SJSA1 (cell line): ENCODE data around the gene IFNL1. TPM values are rescaled to one million over a fixed set of nuclear protein-coding genes. Genes with fewer than 3 reads are reported as not detected.
"Not testable (repeated sequence)": the region's sequence is repeated elsewhere in the genome, so short reads cannot be mapped to it uniquely, and the experiment has no call there.

Experiments used
- DNase-seq, 2 experiments: peaks; one replicate each; pipeline ENCODE4 v3.0.0-alpha.2; 2015 to 2020; ENCODE audit warnings: low spot score in 2 of 2, low read depth in 1 of 2
- H3K27ac ChIP-seq: fragments of 250-450 bp; sonication (Bioruptor Pico); 2 replicates; pipeline ENCODE4 v1.5.1; 2020; ENCODE audit warnings: mild to moderate bottlenecking, moderate library complexity
- H3K27me3 ChIP-seq: fragments of 250-450 bp; sonication (Bioruptor Pico); replicated peaks from 2 replicates; pipeline ENCODE4 v1.5.1; 2020; ENCODE audit warnings: mild to moderate bottlenecking, moderate library complexity
- H3K36me3 ChIP-seq: fragments of 250-450 bp; sonication (Bioruptor Pico); 2 replicates; pipeline ENCODE4 v1.5.1; 2020; ENCODE audit warnings: mild to moderate bottlenecking
- H3K4me1 ChIP-seq: fragments of 250-450 bp; sonication (Bioruptor Pico); replicated peaks from 2 replicates; pipeline ENCODE4 v1.6.1; 2021; ENCODE audit warnings: mild to moderate bottlenecking
- H3K4me3 ChIP-seq: fragments of 250-450 bp; sonication (Bioruptor Pico); 2 replicates; pipeline ENCODE4 v1.5.1; 2020; ENCODE audit warnings: mild to moderate bottlenecking
- H3K9me3 ChIP-seq: fragments of 250-450 bp; sonication (Bioruptor Pico); replicated peaks from 2 replicates; pipeline ENCODE4 v1.5.1; 2020; ENCODE audit warnings: mild to moderate bottlenecking
- total RNA-seq: library from RNA; depleted of rRNA; stranded (reverse); fragments of >200 nt; shearing (Covaris generic); gene quantifications from 2 replicates; pipeline ENCODE4 v1.2.3, GENCODE V29; 2014

IFNL1 gene
- total RNA-seq, 1 experiment from 2014 or later, result not detected

DNA sequence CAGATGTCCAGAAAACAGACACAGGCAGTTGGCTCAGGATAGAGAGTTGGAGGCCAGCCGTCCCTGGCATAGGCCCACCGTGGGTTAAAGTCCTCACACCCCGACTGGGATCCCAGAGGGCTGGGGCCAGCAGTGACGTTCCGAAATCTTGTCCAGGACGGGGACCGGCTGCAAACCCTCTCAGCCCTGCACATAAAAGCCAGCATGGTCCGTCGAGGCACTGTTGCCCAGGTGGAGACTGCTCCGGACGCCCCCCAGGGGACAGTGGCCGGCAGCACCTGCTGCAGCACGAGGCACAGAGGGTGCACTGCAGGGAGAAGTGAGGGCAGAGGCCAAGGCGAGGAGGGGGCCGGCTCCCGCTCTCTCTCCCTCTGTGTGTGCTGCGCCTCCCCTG, 32.3 kb upstream of the IFNL1 start:
- Histone ChIP-seq H3K27ac (no peak overlapping the region), H3K4me1 (no peaks in the 10 kb centered on the region), H3K9me3 (no peaks in the 10 kb centered on the region), H3K4me3 (no peak overlapping the region), H3K27me3 (peaks cover 56% of the 10 kb centered on the region), H3K36me3 (no peaks in the 10 kb centered on the region)
- DNase-seq, result no peak

GRCh38 chr19:39264306-39265290, 31.6 kb upstream of the IFNL1 start:
- DNase-seq, result no peak
- H3K4me3 ChIP-seq, result no peak overlapping the region
- H3K9me3 ChIP-seq, result no peaks in the 10 kb centered on the region
- peaks cover 51% of the 10 kb centered on the region for H3K27me3 ChIP-seq
- H3K27ac ChIP-seq, result no peak overlapping the region
- no peaks in the 10 kb centered on the region for H3K4me1 ChIP-seq
- H3K36me3 ChIP-seq, result no peaks in the 10 kb centered on the region

DNA sequence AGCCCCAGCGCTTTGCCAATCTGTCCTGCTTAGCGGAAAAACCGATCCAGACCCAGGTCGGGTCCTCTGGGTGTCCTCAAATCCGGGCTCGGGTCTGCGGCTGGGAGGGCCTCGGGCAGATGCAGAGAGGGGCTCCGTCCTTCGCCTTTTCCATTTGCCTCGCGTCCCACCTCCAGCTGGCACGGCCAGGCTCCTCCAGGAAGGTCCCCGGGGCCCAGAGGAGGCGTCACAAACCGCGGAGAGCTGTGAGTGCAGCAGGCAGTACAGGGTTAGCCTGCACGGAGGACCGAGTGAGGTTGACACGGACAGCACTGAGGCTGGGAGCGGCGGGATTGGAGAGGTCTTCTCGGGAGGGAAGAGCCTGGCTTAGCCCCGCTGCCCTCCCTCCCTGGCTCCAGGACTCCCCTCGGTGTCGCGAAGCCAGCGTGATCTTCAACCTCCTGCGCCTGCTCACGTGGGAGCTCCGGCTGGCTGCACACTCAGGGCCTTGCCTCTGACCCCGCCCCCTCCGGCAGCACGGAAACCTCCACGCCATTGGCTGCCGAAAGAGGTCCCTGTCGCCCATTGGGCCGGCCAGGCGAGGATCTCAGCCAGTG, 30.8 kb upstream of the IFNL1 start:
- DNase-seq, result no peak
- Histone ChIP-seq H3K4me3 (no peak overlapping the region), H3K27me3 (peaks cover 44% of the 10 kb centered on the region), H3K27ac (no peak overlapping the region), H3K4me1 (peaks cover 6% of the 10 kb centered on the region), H3K36me3 (no peaks in the 10 kb centered on the region), H3K9me3 (no peaks in the 10 kb centered on the region)

GRCh38 chr19:39268085-39268484, 28.1 kb upstream of the IFNL1 start, which contains the start of gene IFNL2:
IFNL2 (plus strand) TSS chr19:39268396; CDS start chr19:39268569, 173 bp downstream.
- not testable (repeated sequence) for DNase-seq, H3K36me3 ChIP-seq, H3K9me3 ChIP-seq

GRCh38 chr19:39268531-39269223, 27.5 kb upstream of the IFNL1 start:
- H3K9me3 ChIP-seq, H3K4me3 ChIP-seq, H3K4me1 ChIP-seq, H3K36me3 ChIP-seq, H3K27ac ChIP-seq, DNase-seq: not testable (repeated sequence)
- peaks cover 33% of the 10 kb centered on the region for H3K27me3 ChIP-seq

More at GRCh38 chr19:39268085-39268484, 28.1 kb upstream of the IFNL1 start, which contains the start of gene IFNL2:
- H3K27me3 ChIP-seq, result peaks cover 33% of the 10 kb centered on the region
- not testable (repeated sequence) for H3K27ac ChIP-seq, H3K4me1 ChIP-seq, H3K4me3 ChIP-seq

GRCh38 chr19:39269369-39269768, 26.8 kb upstream of the IFNL1 start:
- H3K36me3 ChIP-seq, H3K4me3 ChIP-seq, DNase-seq, H3K27ac ChIP-seq, H3K4me1 ChIP-seq, H3K9me3 ChIP-seq: not testable (repeated sequence)
- H3K27me3 ChIP-seq, result peaks cover 31% of the 10 kb centered on the region

DNA sequence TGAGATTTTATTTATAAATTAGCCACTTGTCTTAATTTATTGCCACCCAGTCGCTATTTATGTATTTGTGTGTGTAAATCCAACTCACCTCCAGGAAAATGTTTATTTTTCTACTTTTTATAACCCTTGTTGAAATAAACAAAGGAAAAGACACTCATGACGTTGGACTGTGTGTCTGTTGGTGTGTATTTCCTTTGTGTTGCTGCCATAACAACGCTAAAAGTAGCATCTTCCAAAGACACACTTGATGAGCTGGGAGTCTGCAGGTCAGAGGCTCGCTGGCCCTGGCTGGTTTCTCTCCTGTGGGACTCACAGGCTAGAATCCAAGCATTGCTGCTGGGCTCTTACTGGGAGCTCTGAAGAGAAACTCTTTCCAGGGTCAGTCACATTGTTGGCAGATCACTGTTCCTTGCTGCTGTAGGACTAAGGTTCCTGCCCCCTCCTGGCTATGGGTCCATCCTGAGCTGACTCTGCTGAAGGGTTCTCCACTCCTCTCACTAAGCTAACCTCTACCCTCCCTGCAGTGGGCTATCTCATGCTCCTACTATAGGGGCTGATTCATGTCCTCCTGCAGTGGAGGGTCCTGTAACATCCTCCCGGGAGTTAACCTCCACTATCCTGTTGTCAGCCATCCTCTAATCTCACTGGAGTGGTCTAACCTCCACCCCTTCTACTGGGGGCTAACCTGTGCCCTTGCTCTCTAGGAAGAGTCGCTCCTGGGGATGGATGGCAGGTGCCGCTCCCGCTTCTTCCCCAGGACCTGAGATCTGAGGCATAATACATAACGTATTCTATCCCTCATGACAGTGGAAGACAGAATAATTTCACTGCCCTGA, 26.0 kb upstream of the IFNL1 start:
- Histone ChIP-seq H3K36me3 (no peaks in the 10 kb centered on the region), H3K4me3 (no peak overlapping the region), H3K9me3 (no peaks in the 10 kb centered on the region), H3K27me3 (peaks cover 31% of the 10 kb centered on the region), H3K27ac (no peak overlapping the region), H3K4me1 (peaks cover 7% of the 10 kb centered on the region)
- peak in 1 of 2 experiments; percentile 48 for DNase-seq

DNA sequence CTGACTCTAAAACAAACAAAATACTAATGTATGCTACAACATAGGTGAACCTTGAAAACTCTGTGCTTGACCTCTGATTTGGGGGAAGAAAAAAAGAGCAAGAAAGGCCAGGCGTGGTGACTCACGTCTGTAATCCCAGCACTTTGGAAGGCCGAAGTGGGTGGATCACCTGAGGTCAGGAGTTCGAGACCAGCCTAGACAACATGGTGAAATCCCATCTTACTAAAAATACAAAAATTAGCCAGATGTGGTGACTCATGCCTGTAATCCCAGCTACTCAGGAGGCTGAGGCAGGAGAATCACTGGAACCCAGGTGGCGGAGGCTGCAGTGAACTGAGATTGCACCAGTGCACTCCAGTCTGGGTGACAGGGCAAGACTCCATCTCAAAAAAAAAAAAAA, 22.3 kb upstream of the IFNL1 start:
- not testable (repeated sequence) for H3K9me3 ChIP-seq, H3K36me3 ChIP-seq, H3K4me1 ChIP-seq, H3K4me3 ChIP-seq, DNase-seq, H3K27ac ChIP-seq
- H3K27me3 ChIP-seq, result peaks cover 35% of the 10 kb centered on the region

- Histone ChIP-seq H3K4me1 (no peaks in the 10 kb centered on the region; the same call in 1 of the 2 replicates), H3K4me3 (no peak overlapping the region)
- DNase-seq, result no peak
Measured at GRCh38 chr19:39275578-39275977, 20.6 kb upstream of the IFNL1 start.

DNA sequence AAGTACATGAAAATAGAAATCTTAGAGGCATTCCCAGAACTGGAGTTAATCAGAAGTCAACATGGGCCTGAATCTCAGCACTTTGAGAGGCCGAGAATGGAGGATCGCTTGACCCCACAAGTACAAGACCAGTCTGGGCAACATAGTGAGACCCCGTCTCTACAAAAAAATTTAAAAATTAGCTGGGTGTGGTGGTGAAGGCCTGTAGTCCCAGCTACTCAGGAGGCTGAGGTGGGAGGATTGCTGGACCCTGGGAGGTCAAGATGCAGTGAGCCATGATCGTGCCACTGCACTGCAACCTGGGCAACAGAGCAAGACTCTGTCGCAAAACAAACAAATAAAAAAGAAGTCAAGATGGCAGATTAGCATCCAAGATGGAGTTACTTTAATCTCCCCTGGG, 19.5 kb upstream of the IFNL1 start:
- DNase-seq, result no peak
- Histone ChIP-seq H3K9me3 (no peaks in the 10 kb centered on the region), H3K27ac (no peak overlapping the region), H3K4me1 (no peaks in the 10 kb centered on the region), H3K27me3 (peaks cover 36% of the 10 kb centered on the region), H3K36me3 (no peaks in the 10 kb centered on the region), H3K4me3 (no peak overlapping the region)

More at GRCh38 chr19:39275578-39275977, 20.6 kb upstream of the IFNL1 start:
- peaks cover 32% of the 10 kb centered on the region for H3K27me3 ChIP-seq
- H3K27ac ChIP-seq, result no peak overlapping the region
- H3K9me3 ChIP-seq, result no peaks in the 10 kb centered on the region
- no peaks in the 10 kb centered on the region for H3K36me3 ChIP-seq

GRCh38 chr19:39277598-39277997, 18.6 kb upstream of the IFNL1 start:
- Histone ChIP-seq H3K36me3 (no peaks in the 10 kb centered on the region), H3K4me3 (no peak overlapping the region), H3K4me1 (no peaks in the 10 kb centered on the region), H3K27me3 (peaks cover 43% of the 10 kb centered on the region), H3K9me3 (no peaks in the 10 kb centered on the region), H3K27ac (no peak overlapping the region)
- DNase-seq, result no peak

GRCh38 chr19:39282021-39282420, 14.2 kb upstream of the IFNL1 start:
- no peak for DNase-seq
- no peaks in the 10 kb centered on the region for H3K9me3 ChIP-seq
- no peaks in the 10 kb centered on the region for H3K4me1 ChIP-seq
- H3K36me3 ChIP-seq, result no peaks in the 10 kb centered on the region
- H3K4me3 ChIP-seq, result no peak overlapping the region
- no peak overlapping the region for H3K27ac ChIP-seq
- H3K27me3 ChIP-seq, result peaks cover 39% of the 10 kb centered on the region

GRCh38 chr19:39284032-39284431, 12.2 kb upstream of the IFNL1 start:
- H3K36me3 ChIP-seq, result no peaks in the 10 kb centered on the region
- no peaks in the 10 kb centered on the region for H3K9me3 ChIP-seq
- no peak overlapping the region for H3K27ac ChIP-seq
- peaks cover 45% of the 10 kb centered on the region for H3K27me3 ChIP-seq
- no peak for DNase-seq
- no peak overlapping the region for H3K4me3 ChIP-seq
- no peaks in the 10 kb centered on the region for H3K4me1 ChIP-seq
